Measurements from ENCODE around the gene ELOB.

DNA sequence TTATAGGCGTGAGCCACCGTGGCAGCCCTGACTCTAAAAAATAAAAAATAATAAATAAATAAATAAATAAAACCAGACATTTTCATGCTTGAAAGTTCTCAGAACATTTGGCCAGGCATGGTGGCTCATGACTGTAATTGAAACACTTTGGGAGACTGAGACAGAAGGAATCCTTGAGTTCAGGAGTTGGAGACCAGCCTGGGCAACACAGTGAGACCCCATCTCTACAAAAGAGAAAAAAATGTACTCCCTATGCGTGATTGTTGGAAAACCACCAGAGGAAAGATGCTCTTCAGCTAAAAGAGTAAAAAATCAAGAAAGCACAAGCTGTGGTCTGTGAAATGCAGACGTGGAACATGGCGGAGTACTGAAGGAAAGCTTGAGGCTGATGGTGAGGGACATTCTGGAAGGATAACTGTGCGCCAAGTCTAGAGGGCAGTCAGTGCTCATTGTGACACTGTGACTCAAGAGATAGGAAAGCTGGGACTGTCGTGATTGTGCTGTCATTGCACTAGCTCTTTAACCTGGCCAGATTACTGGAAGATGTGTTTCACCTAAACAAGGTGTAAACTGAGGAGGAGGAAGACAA, 52.9 kb downstream of the ELOB start:
- TF ChIP-seq, protein P1, sequence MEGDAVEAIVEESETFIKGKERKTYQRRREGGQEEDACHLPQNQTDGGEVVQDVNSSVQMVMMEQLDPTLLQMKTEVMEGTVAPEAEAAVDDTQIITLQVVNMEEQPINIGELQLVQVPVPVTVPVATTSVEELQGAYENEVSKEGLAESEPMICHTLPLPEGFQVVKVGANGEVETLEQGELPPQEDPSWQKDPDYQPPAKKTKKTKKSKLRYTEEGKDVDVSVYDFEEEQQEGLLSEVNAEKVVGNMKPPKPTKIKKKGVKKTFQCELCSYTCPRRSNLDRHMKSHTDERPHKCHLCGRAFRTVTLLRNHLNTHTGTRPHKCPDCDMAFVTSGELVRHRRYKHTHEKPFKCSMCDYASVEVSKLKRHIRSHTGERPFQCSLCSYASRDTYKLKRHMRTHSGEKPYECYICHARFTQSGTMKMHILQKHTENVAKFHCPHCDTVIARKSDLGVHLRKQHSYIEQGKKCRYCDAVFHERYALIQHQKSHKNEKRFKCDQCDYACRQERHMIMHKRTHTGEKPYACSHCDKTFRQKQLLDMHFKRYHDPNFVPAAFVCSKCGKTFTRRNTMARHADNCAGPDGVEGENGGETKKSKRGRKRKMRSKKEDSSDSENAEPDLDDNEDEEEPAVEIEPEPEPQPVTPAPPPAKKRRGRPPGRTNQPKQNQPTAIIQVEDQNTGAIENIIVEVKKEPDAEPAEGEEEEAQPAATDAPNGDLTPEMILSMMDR (conservative IDR thresholded peaks at IDR 0.05), result no peak
- no peak for TF ChIP-seq EZH2 (IDR thresholded peaks at IDR 0.05; ENCODE audit: low read depth)
